NOMO-1 treated with dmso at 0.1 percent for 144 hours (cell line): Measurements from ENCODE around the gene INO80D.
"Not testable (repeated sequence)": the region's sequence is repeated elsewhere in the genome, so short reads cannot be mapped to it uniquely, and the experiment has no call there.

Source experiments
- DNase-seq: peaks from one replicate; lab custom pipeline; 2025; ENCODE audit not compliant: unreplicated experiment; lab: John Stamatoyannopoulos, UW

Gene INO80D, protein sequence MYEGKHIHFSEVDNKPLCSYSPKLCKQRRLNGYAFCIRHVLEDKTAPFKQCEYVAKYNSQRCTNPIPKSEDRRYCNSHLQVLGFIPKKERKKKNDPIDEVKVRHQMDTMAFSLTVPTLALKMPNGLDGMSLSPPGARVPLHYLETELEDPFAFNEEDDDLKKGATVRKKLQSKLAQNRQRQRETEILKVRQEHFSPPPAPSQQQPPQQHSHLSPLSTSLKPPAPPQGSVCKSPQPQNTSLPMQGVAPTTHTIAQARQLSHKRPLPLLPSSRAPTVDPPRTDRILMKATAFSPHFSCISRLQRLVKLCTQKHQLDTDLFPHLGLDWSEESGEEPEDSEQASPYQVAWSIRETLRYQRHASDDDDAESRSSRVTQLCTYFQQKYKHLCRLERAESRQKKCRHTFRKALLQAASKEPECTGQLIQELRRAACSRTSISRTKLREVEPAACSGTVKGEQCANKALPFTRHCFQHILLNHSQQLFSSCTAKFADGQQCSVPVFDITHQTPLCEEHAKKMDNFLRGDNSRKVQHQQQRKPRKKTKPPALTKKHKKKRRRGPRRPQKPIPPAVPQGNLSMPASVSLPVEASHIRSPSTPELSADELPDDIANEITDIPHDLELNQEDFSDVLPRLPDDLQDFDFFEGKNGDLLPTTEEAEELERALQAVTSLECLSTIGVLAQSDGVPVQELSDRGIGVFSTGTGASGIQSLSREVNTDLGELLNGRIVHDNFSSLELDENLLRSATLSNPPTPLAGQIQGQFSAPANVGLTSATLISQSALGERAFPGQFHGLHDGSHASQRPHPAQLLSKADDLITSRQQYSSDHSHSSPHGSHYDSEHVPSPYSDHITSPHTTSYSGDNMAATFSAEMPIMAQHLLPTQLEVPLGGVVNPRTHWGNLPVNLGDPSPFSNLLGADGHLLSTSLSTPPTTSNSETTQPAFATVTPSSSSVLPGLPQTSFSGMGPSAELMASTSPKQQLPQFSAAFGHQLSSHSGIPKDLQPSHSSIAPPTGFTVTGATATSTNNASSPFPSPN

DNA sequence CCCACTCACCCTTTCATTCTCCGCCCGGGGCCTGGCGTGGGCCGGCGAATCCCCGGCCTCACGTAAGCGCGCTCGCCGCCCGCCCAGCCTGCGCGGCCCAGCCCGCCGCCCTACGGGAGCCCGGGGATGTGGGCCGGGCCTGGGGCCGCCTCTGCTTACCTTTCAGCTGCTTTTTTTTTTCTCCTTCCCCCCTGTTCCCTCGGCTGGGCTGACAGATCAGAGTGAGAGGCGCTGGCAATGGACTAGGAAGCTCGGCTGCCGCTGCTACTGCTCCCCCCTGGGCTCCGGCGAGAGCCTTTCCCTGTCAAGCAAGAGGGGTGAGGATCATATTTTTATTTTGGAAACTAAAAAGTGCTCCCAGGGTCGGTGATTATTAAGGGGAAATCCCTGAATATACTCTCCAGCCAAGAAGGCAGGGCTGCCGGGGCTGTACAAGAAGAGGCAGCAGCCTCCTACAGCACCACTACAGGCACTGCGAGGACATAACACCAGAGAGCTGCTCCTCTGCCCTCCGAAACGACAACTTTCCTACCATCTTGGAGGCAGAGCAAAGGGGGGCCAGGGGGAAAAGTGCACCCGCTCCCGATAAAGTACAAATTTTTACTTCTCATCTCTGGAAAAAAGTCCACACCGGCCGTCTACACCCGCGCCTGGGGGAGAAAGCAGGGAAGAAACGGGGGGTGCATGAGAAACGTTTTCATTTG is at the start of gene INO80D:
Gene INO80D (minus strand): TSS at position 433 of the 704 bp plus-strand sequence. CDS start 23,158 bp downstream, outside the sequence.
- peak; percentile 81 for DNase-seq

- no peak for DNase-seq
Observed at GRCh38 chr2:206127656-206128055, 41.7 kb upstream of the INO80D start.

- DNase-seq, result no peak
Observed at GRCh38 chr2:206125901-206126300, 39.9 kb upstream of the INO80D start.

DNA sequence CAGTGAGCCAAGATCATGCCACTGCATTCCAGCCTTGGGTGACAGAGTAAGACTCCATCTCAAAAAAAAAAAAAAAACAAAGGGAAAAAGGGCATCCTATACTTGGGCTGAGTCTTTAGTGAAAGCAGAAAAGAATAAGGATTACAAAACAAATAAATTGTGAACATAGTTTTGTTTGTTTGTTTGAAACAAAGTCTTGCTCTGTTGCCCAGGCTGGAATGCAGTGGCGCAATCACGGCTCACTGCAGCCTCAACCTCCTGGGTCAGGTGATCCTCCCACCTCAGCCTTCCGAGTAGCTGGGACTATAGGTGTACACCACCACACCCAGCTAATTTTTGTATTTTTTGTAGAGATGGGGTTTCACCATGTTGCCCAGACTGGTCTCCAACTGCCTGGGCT is 36.6 kb upstream of the INO80D start:
- DNase-seq, result not testable (repeated sequence)

- no peak for DNase-seq
Observed at GRCh38 chr2:206116278-206116677, 30.3 kb upstream of the INO80D start.

GRCh38 chr2:206115026-206115578 is 29.1 kb upstream of the INO80D start:
- no peak for DNase-seq

GRCh38 chr2:206112846-206113547 is 27.0 kb upstream of the INO80D start:
- no peak for DNase-seq

GRCh38 chr2:206112108-206112507 is 26.1 kb upstream of the INO80D start:
- DNase-seq, result no peak

- no peak for DNase-seq
Observed at GRCh38 chr2:206108713-206109112, 22.7 kb upstream of the INO80D start.

DNA sequence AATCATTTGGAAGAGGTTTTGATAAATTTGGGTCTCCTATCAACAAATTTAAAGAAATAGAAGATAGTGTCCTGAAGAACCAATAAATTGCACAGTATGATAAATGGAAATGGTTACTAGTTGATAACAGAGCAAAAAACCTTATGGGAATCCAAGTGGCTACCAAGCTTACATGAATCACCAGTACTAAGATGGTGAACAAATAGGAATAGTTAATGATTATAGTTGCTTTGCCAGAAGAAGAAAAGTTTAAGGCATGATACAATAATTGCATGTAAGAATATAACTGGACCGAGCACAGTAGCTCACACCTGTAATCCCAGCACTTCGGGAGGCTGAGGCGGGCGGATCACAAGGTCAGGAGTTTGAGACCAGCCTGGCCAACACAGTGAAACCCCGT is 19.6 kb upstream of the INO80D start:
- no peak for DNase-seq

DNA sequence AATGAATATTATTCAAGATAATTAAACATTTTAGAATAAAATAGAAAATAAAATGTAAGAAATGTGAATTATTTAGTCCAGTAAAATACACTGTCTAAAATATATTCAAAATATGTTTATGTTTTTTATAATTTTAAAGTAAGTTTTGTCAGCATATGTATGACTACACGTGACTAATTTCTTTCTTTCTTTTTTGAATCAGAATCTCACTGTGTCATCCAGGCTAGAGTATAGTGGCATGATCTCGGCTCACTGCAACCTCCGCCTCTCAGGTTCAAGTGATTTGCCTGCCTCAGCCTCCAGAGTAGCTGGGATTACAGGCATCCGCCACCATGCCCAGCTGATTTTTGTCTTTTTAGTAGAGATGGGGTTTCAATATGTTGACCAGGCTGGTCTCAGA is 19.1 kb upstream of the INO80D start:
- DNase-seq, result no peak

DNA sequence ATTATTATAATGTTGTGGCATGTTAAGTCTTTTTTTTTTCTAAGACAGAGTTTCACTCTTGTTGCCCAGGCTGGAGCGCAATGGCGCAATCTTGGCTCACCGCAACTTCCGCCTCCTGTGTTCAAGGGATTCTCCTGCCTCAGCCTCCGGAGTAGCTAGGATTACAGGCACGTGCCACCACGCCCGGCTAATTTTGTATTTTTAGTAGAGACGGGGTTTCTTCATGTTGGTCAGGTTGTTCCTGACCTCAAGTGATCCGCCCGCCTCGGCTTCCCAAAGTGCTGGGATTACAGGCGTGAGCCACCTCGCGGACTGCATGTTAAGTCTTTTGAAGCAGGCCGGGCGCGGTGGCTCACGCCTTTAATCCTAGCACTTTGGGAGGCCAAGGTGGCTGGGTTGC is 12.9 kb upstream of the INO80D start:
- peak; percentile 9 for DNase-seq

DNA sequence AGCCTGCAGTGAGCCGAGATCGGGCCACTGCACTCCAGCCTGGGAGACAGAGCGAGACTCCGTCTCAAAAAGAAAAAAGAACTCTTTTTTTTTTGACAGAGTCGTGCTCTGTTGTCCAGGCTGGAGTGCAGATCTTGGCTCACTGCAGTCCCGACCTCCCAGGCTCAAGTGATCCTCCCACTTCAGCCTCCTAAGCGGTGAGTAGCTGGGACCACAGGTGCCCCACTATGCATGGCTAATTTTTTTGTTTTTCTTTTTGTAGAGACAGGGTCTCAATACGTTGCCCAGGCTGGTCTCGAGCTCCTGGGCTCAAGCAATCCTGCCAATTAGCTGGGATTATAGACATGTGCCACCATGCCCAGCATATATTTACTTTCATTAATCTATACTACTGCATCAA is 12.5 kb upstream of the INO80D start:
- DNase-seq, result no peak

DNA sequence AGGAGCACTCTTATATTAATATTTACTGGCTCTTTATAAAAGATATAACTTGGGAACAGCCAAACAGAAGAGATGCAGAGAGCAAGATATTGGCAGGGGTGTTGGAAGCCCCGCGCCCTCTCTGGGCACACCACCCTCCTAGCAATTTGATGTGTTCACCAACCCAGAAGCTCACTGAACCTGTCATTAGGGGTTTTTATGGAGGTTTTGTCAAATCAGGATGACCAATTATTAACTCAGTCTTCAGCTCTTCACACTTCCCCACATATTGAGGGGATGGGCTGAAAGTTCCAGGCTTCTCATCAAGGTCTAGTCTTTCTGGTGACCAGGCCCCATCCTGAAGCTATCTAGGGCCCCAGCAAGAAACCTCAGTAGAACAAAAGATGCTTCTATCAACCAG is 10.9 kb upstream of the INO80D start:
- no peak for DNase-seq

DNA sequence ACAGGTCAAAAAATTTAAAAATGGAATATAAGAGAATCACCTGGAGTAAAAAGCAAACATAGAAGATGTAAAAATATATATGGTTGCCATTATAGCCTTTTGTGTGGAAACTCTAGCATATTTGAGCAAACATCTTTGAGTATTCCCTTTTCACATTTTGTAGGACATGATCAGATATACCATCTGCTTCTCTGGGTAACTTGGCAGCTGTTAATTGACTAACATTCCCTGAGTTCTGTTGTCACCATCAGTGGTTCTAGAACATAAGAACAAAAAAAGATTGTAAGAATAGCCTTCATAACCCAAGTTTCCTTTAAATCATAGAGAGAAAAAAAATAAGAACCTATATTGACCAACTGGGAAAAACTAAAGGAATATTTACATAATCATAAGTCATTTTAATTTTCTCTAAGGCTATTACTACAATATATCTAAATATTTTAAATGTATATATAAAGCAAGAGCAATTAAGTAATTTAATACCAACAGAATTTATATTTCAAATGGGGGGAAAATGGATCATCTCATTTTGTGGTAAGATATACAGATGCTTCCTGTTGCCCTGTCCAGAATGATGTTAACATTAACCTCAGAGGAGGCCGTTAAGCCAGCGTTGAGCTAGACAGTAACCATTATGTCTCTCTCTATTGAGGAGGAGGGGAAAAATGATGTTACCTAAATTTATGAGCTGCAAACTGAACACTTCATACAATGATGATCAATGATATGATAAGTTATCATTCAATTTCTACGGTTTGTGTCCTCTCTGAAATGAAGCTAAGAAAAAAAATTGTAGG is 9.8 kb upstream of the INO80D start:
- peak; percentile 24 for DNase-seq

- no peak for DNase-seq
Observed at GRCh38 chr2:206092297-206092696, 6.3 kb upstream of the INO80D start.

DNA sequence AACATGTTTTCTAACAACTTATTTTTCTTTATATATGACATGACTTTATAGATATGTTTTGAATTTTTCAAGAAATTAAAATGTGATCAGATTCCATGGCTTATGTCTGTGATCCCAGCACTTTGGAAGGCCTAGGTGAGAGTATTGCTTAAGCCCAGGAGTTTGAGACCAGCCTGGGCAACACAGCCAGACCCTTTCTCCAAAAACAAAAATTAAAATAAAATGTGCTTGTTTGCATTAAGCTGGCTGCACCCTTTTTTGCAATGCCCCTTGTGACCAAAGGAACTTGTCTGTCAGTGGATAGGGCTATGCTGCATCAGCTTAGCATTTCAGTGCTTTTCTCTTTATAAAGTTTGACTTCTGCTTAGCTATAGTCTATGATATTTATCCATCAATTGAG is 2.3 kb upstream of the INO80D start:
- DNase-seq, result no peak

GRCh38 chr2:206086716-206087350 is 859 bp upstream of the INO80D start:
- DNase-seq, result no peak
